Keratinocyte (primary cell): ENCODE data around the gene FANCC. TPM values are rescaled to one million over a fixed set of nuclear protein-coding genes. Genes with fewer than 3 reads are reported as not detected.

Experiments
- DNase-seq: peaks from one replicate; pipeline ENCODE4 v3.0.0-alpha.2; 2011; ENCODE audit warnings: low read depth, missing footprints, low spot score
- FAIRE-seq: peaks from 2 replicates; lab custom pipeline; 2011; peaks lifted over from hg19 to GRCh38; lab: Jason Lieb, UNC
- H2AFZ ChIP-seq: 2 replicates; pipeline ENCODE4 v1.6.0; 2012; ENCODE audit warnings: low read length, control low read depth, inconsistent platforms; ENCODE audit not compliant: control insufficient read depth
- H3K27ac ChIP-seq: 2 replicates; pipeline ENCODE4 v1.5.1; 2011; ENCODE audit warnings: low read length; ENCODE audit not compliant: control insufficient read depth, insufficient read depth
- H3K27me3 ChIP-seq: 3 replicates; pipeline ENCODE4 v1.6.0; 2011; ENCODE audit warnings: low read length; ENCODE audit not compliant: control insufficient read depth, insufficient read depth; ENCODE audit errors: extremely low read depth
- H3K36me3 ChIP-seq, 2 experiments: 2 replicates in 1 of 2; 3 replicates in 1 of 2; pipeline ENCODE4 v1.5.1; 2011; ENCODE audit warnings: low read length in 2 of 2, mild to moderate bottlenecking in 1 of 2; ENCODE audit not compliant: control insufficient read depth in 2 of 2, insufficient read depth in 2 of 2; ENCODE audit errors: extremely low read depth in 1 of 2
- H3K4me1 ChIP-seq: 3 replicates; pipeline ENCODE4 v1.5.1; 2011; ENCODE audit warnings: low read length; ENCODE audit not compliant: control insufficient read depth, insufficient read depth; ENCODE audit errors: extremely low read depth
- H3K4me2 ChIP-seq: 3 replicates; pipeline ENCODE4 v1.6.0; 2011; ENCODE audit warnings: low read depth, low read length; ENCODE audit not compliant: control insufficient read depth, insufficient read depth; ENCODE audit errors: extremely low read depth
- H3K4me3 ChIP-seq, 3 experiments: fragments of 200-600 bp in 1 of 3; sonication (generic) in 1 of 3; 2 replicates in 2 of 3; 3 replicates in 1 of 3; pipeline ENCODE4 v1.5.1; 2011 to 2016; ENCODE audit warnings: low read length in 3 of 3, mild to moderate bottlenecking in 3 of 3, control low read depth in 2 of 3, inconsistent platforms in 1 of 3, low read depth in 1 of 3, mixed read lengths in 1 of 3, mixed run types in 1 of 3, moderate library complexity in 1 of 3; ENCODE audit not compliant: control insufficient read depth in 2 of 3, insufficient read depth in 2 of 3; ENCODE audit errors: extremely low read depth in 1 of 3
- H3K79me2 ChIP-seq: 2 replicates; pipeline ENCODE4 v1.6.0; 2012; ENCODE audit warnings: low read length; ENCODE audit not compliant: control insufficient read depth, insufficient read depth
- H3K9ac ChIP-seq: 3 replicates; pipeline ENCODE4 v1.6.0; 2011; ENCODE audit warnings: low read length; ENCODE audit not compliant: control insufficient read depth, insufficient read depth; ENCODE audit errors: extremely low read depth
- H3K9me1 ChIP-seq: 3 replicates; pipeline ENCODE4 v1.6.0; 2011; ENCODE audit warnings: low read length; ENCODE audit not compliant: control insufficient read depth, insufficient read depth; ENCODE audit errors: extremely low read depth
- H3K9me3 ChIP-seq: 2 replicates; pipeline ENCODE4 v1.5.1; 2012; ENCODE audit warnings: low read depth, low read length; ENCODE audit not compliant: control insufficient read depth
- H4K20me1 ChIP-seq: 3 replicates; pipeline ENCODE4 v1.6.0; 2011; ENCODE audit warnings: low read length; ENCODE audit not compliant: control insufficient read depth, insufficient read depth; ENCODE audit errors: extremely low read depth
- EZH2 ChIP-seq: IDR thresholded peaks from one replicate; pipeline ENCODE4 v1.6.1; 2012; ENCODE audit warnings: inconsistent platforms, mild to moderate bottlenecking, low read length, moderate library complexity
- dilution Hi-C: fragments of 300-500 bp; cut with MboI; formaldehyde crosslinking; loops from one replicate; pipeline ENCODE4 v1.7.0; 2020; ENCODE audit warnings: low sequenced_read_pairs; ENCODE audit not compliant: extremely low pct_ligation_motif_present
- polyA plus RNA-seq, 5 experiments: library from polyadenylated mRNA; depleted of rRNA in 3 of 5; stranded (reverse) in 3 of 5; stranded (forward) in 1 of 5; unstranded in 1 of 5; fragments of >200 nt; gene quantifications; 1 replicate in 1 of 5; 2 replicates in 3 of 5; 3 replicates in 1 of 5; pipeline versions ENCODE4 v1.2.1 to v1.2.3, GENCODE V29; 2011 to 2012; ENCODE audit warnings: missing spikeins in 2 of 5, low read depth in 1 of 5, low replicate concordance in 1 of 5
- TF ChIP-seq, protein P1 (sequence below), 3 experiments: IDR thresholded peaks in 1 of 3; conservative IDR thresholded peaks in 1 of 3; optimal IDR thresholded peaks in 1 of 3; 2 replicates in 2 of 3; 3 replicates in 1 of 3; pipeline versions ENCODE3 to v1.5.1; 2011; ENCODE audit warnings: low read length in 3 of 3, mild to moderate bottlenecking in 3 of 3, moderate library complexity in 2 of 3, control low read depth in 1 of 3, inconsistent platforms in 1 of 3; ENCODE audit not compliant: insufficient read depth in 2 of 3; ENCODE audit errors: extremely low read depth in 1 of 3

FANCC gene
- polyA plus RNA-seq, 1 donor (not counting 4 experiments of a cell fraction or from before 2014, with no cell fraction given): 8.3 TPM

DNA sequence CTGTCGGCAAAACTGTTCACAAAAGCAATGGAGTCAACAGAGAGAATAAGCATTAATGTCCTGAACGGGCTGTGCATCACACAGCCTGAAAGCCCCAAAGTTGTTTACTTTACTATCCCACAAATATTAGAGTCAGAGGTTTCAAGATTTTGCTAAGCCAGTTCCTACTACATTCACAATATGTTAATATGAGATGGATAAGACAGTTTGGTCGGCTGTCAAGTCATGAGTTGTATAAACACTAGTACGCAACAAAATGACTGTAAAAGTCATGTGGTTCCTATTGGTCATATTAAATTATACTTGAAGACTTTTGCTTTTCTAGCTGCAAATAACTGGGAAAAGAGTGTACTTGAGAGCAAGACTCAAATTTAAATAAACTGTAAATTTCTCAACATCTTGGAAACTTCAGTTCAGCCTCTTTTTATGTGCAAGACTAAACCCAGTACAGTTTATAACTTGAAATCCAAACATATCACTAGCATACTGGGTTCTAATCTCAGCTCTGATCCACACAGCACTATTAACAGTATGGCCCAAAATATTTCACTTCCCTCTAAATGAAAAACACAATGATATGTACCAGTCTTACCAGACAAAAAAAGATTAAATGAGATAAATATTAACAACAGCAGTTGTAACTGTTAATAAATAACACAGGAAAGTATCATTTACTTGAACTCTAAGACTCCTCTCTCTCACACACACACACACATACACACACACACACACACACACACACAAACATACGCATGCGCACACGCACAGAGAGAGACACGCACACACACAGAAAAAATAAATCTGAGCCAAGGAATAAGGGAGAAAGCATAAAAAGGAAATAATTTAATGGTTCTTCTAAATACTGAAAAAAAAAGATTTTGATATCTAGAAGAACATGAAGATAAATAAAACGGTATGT, 33.1 kb downstream of the FANCC start:
- DNase-seq (no peak), FAIRE-seq (no peak)
- peaks cover 3% of the 10 kb centered on the region for H3K79me2 ChIP-seq
- TF ChIP-seq, protein P1, sequence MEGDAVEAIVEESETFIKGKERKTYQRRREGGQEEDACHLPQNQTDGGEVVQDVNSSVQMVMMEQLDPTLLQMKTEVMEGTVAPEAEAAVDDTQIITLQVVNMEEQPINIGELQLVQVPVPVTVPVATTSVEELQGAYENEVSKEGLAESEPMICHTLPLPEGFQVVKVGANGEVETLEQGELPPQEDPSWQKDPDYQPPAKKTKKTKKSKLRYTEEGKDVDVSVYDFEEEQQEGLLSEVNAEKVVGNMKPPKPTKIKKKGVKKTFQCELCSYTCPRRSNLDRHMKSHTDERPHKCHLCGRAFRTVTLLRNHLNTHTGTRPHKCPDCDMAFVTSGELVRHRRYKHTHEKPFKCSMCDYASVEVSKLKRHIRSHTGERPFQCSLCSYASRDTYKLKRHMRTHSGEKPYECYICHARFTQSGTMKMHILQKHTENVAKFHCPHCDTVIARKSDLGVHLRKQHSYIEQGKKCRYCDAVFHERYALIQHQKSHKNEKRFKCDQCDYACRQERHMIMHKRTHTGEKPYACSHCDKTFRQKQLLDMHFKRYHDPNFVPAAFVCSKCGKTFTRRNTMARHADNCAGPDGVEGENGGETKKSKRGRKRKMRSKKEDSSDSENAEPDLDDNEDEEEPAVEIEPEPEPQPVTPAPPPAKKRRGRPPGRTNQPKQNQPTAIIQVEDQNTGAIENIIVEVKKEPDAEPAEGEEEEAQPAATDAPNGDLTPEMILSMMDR (optimal IDR thresholded peaks at IDR 0.05 in 1 of 3, IDR thresholded peaks at IDR 0.05 in 1 of 3, conservative IDR thresholded peaks at IDR 0.05 in 1 of 3; ENCODE audit: extremely low read depth in 1 of 3, insufficient read depth in 2 of 3, low read length in 3 of 3): no peak
- TF ChIP-seq EZH2: no peak
- no peaks in the 10 kb centered on the region for H3K9me3 ChIP-seq
- no peaks in the 10 kb centered on the region for H3K9me1 ChIP-seq
- H3K9ac ChIP-seq: no peak overlapping the region
- H2AFZ ChIP-seq: no peak overlapping the region
- dilution Hi-C loops: no loop called here
- no peak overlapping the region for H3K27ac ChIP-seq
- H3K36me3 ChIP-seq: no peaks in the 10 kb centered on the region
- H3K27me3 ChIP-seq: no peaks in the 10 kb centered on the region
- no peak overlapping the region for H3K4me3 ChIP-seq
- H4K20me1 ChIP-seq: no peaks in the 10 kb centered on the region
- peaks cover 5% of the 10 kb centered on the region for H3K4me1 ChIP-seq
- no peak overlapping the region for H3K4me2 ChIP-seq

DNA sequence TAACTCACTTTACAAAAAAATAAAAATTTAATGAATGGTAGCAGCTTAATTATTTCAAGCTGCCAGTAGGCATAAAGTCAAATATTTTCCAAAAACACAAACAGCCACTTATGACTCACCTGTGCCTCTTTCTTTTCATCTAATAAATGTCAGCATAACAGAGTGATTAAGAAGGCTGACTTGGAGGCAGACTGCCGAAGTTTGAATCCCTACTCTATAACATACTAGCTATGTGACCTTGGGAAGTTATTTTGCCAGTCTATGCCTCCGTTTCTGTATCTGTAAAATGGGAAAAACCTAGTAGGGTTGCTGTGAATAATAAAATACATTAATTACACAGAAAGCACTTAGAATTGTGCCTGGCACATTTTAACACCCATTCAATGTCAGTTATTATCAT, 33.8 kb downstream of the FANCC start:
- DNase-seq (no peak), FAIRE-seq (no peak)
- Histone ChIP-seq H2AFZ (no peak overlapping the region), H3K27me3 (no peaks in the 10 kb centered on the region), H3K4me2 (peak overlapping the region; percentile 4), H3K27ac (no peak overlapping the region), H3K9ac (no peak overlapping the region), H3K9me1 (no peaks in the 10 kb centered on the region), H4K20me1 (no peaks in the 10 kb centered on the region), H3K4me1 (peaks cover 5% of the 10 kb centered on the region), H3K9me3 (no peaks in the 10 kb centered on the region), H3K36me3 (no peaks in the 10 kb centered on the region), H3K79me2 (peaks cover 3% of the 10 kb centered on the region), H3K4me3 (no peak overlapping the region)
- TF ChIP-seq, protein P1 (optimal IDR thresholded peaks at IDR 0.05 in 1 of 3, IDR thresholded peaks at IDR 0.05 in 1 of 3, conservative IDR thresholded peaks at IDR 0.05 in 1 of 3; ENCODE audit: extremely low read depth in 1 of 3, insufficient read depth in 2 of 3, low read length in 3 of 3): no peak
- no peak for TF ChIP-seq EZH2
- dilution Hi-C loops: no loop called here
